GM21786 (cell line): ENCODE results near the gene APMAP.

Source experiments
- ATAC-seq: cut with Tn5 transposase; IDR thresholded peaks from one replicate; pipeline ENCODE4 v1.9.1; 2021; ENCODE audit not compliant: unreplicated experiment

The APMAP gene

GRCh38 chr20:25025091-25025861, 32.7 kb upstream of the APMAP start:
- ATAC-seq = no peak

- ATAC-seq = no peak
Measured at GRCh38 chr20:25024171-25024570, 31.6 kb upstream of the APMAP start.

- no peak for ATAC-seq
Measured at GRCh38 chr20:25023356-25023755, 30.8 kb upstream of the APMAP start.

GRCh38 chr20:25022680-25023079, 30.1 kb upstream of the APMAP start:
- ATAC-seq = no peak

- no peak for ATAC-seq
Measured at GRCh38 chr20:25021336-25021735, 28.8 kb upstream of the APMAP start.

- ATAC-seq = no peak
Measured at GRCh38 chr20:25020901-25021301, 28.4 kb upstream of the APMAP start.

- no peak for ATAC-seq
Measured at GRCh38 chr20:25020345-25020744, 27.8 kb upstream of the APMAP start.

GRCh38 chr20:25019381-25020155, 27.0 kb upstream of the APMAP start:
- ATAC-seq = no peak

GRCh38 chr20:25018841-25019240, 26.3 kb upstream of the APMAP start:
- no peak for ATAC-seq

GRCh38 chr20:25018425-25018824, 25.9 kb upstream of the APMAP start:
- ATAC-seq = no peak

- no peak for ATAC-seq
Measured at GRCh38 chr20:25017257-25017803, 24.8 kb upstream of the APMAP start.

GRCh38 chr20:25016471-25016870, 23.9 kb upstream of the APMAP start:
- no peak for ATAC-seq

- ATAC-seq = no peak
Measured at GRCh38 chr20:25015986-25016385, 23.4 kb upstream of the APMAP start.

- no peak for ATAC-seq
Measured at GRCh38 chr20:25014816-25015215, 22.3 kb upstream of the APMAP start.

GRCh38 chr20:25013478-25014380, 21.2 kb upstream of the APMAP start:
- ATAC-seq = no peak

- no peak for ATAC-seq
Measured at GRCh38 chr20:25012616-25013189, 20.2 kb upstream of the APMAP start.

- no peak for ATAC-seq
Measured at GRCh38 chr20:25011831-25012241, 19.3 kb upstream of the APMAP start.

- ATAC-seq = no peak
Measured at GRCh38 chr20:25011261-25011660, 18.7 kb upstream of the APMAP start.

GRCh38 chr20:25009218-25010145, 16.9 kb upstream of the APMAP start:
- no peak for ATAC-seq
